NCI-H446 treated with DMSO at 0.1 percent for 48 hours (cell line): Measurements from ENCODE around the gene TEAD3.
A peak's percentile ranks its signal among the peaks of the same experiment; 100 is the strongest.
"Not testable (repeated sequence)": the region's sequence is repeated elsewhere in the genome, so short reads cannot be mapped to it uniquely, and the experiment has no call there.

Experiments
- DNase-seq: peaks from one replicate; lab custom pipeline; 2025; lab: John Stamatoyannopoulos, UW

TEAD3 gene

GRCh38 chr6:35496841-35497570 is at the start of gene TEAD3:
Gene TEAD3, minus strand, starts transcription at chr6:35497079.
- no peak for DNase-seq

GRCh38 chr6:35544769-35545361 is 48.0 kb upstream of the TEAD3 start:
- DNase-seq, result no peak

- DNase-seq, result no peak
Observed at GRCh38 chr6:35543459-35544193, 46.7 kb upstream of the TEAD3 start.

- no peak for DNase-seq
Observed at GRCh38 chr6:35541836-35542235, 45.0 kb upstream of the TEAD3 start.

- DNase-seq, result no peak
Observed at GRCh38 chr6:35539223-35539622, 42.3 kb upstream of the TEAD3 start.

GRCh38 chr6:35535847-35536246 is 39.0 kb upstream of the TEAD3 start:
- DNase-seq, result not testable (repeated sequence)

GRCh38 chr6:35534407-35535170 is 37.7 kb upstream of the TEAD3 start:
- peak; percentile 86 for DNase-seq

- no peak for DNase-seq
Observed at GRCh38 chr6:35533981-35534380, 37.1 kb upstream of the TEAD3 start.

- no peak for DNase-seq
Observed at GRCh38 chr6:35532126-35532525, 35.2 kb upstream of the TEAD3 start.

- DNase-seq, result no peak
Observed at GRCh38 chr6:35524380-35525020, 27.6 kb upstream of the TEAD3 start.

- peak; percentile 15 for DNase-seq
Observed at GRCh38 chr6:35522660-35523658, 26.1 kb upstream of the TEAD3 start.

- DNase-seq, result no peak
Observed at GRCh38 chr6:35522151-35522550, 25.3 kb upstream of the TEAD3 start.

- no peak for DNase-seq
Observed at GRCh38 chr6:35521235-35521634, 24.4 kb upstream of the TEAD3 start.

GRCh38 chr6:35519313-35520015 is 22.6 kb upstream of the TEAD3 start:
- DNase-seq, result no peak

- DNase-seq, result no peak
Observed at GRCh38 chr6:35518566-35519312, 21.9 kb upstream of the TEAD3 start.

- DNase-seq, result not testable (repeated sequence)
Observed at GRCh38 chr6:35517978-35518377, 21.1 kb upstream of the TEAD3 start.

- no peak for DNase-seq
Observed at GRCh38 chr6:35516712-35517111, 19.8 kb upstream of the TEAD3 start.

- not testable (repeated sequence) for DNase-seq
Observed at GRCh38 chr6:35515939-35516338, 19.1 kb upstream of the TEAD3 start.

GRCh38 chr6:35514587-35514986 is 17.7 kb upstream of the TEAD3 start:
- no peak for DNase-seq
